ENCODE results near the gene CNTFR. TPM values are rescaled to one million over a fixed set of nuclear protein-coding genes. Genes with fewer than 3 reads are reported as not detected.

Gene CNTFR
- polyA plus RNA-seq, 1 donor from 2014 or later, result not detected

DNA sequence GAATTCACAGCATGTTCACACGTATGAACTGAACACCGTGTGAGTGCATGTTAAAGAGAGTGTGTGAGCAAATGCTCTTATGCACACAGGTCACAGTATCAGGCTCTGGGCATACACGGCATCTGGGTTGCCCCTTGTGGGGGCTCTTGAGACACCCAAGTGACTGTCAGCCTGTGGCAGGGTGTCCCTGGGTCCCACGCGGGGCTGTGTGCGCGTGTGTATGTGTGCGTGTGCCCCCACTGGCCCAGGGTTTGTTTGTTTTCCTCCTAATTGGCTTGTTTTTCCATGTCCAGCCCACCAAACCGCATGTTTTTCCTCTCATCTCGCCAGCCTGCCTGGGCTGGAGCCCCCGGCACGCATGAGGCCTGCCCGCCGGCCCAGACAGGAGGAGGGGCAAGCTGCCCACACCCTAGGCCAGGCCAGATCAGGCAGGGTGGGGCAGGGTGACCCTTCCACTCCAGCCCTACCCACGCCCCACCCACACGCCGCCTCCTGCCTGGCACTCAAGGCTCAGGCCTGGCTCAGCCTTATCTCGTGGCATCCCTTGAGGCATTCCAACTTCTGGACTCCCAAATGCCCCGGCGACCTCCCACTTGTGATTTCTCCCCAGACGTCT, 28.8 kb downstream of the CNTFR start:
- Mint-ChIP-seq H3K36me3 (no peaks in the 10 kb centered on the region), H3K9me3 (peaks cover 0 to 8% (median 2%) of the 10 kb centered on the region in 3 donors), H3K27ac (no peak overlapping the region), H3K27me3 (peaks cover 22% of the 10 kb centered on the region), H3K4me3 (peak overlapping the region in 1 of 4 donors; percentile 49), H3K4me1 (peaks cover 0 to 4% (median 2%) of the 10 kb centered on the region in 3 donors)

- no peak overlapping the region for H3K27ac Mint-ChIP-seq
- no peak overlapping the region for H3K4me3 Mint-ChIP-seq
- H3K36me3 Mint-ChIP-seq, result no peaks in the 10 kb centered on the region
- H3K4me1 Mint-ChIP-seq, result peaks cover 0 to 4% (median 2%) of the 10 kb centered on the region in 3 donors
- H3K9me3 Mint-ChIP-seq, result peaks cover 0 to 8% (median 2%) of the 10 kb centered on the region in 3 donors
- H3K27me3 Mint-ChIP-seq, result peaks cover 17% of the 10 kb centered on the region
These were observed 29.7 kb downstream of the CNTFR start for GRCh38 chr9:34559624-34560455.

DNA sequence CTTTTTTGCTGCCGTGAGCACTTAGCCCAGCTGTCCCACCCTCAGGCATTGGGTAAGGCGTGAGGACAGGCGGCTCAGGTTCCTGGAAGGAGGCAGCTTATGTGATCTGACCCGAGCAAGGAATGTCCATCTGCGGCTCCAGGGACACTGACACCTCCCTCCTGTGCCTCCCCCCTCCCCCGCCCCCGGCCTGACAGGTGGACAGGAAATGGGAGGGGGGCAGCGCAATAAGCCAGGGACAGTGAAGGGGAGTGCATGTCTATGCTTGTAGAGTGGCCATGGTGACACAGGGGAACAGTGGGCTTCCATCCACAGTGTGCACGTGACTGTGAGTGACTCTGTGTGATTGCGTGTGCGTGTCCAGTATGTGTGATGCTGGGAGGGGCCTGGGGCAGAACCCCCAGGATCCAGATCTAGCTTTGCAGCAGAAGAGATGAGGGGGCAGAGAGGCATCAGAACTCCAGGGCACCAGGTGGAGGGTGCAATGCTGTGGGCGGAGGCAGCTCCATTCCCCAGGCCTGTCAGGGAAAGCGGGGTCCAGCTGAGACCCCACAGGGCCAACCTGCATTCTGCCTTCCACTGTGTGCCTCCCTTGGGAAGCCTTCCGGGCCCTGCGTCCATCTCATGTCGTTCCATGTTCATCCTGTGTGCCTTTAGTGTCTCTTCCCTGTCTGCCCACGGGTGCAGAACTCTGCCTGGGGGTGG, 30.5 kb downstream of the CNTFR start:
- H3K4me1 Mint-ChIP-seq, result peaks cover 0 to 5% (median 2%) of the 10 kb centered on the region in 3 donors
- peak overlapping the region in 1 of 3 donors; percentile 63 for H3K27ac Mint-ChIP-seq
- no peak overlapping the region for H3K4me3 Mint-ChIP-seq
- H3K27me3 Mint-ChIP-seq, result peaks cover 21% of the 10 kb centered on the region
- H3K36me3 Mint-ChIP-seq, result no peaks in the 10 kb centered on the region
- H3K9me3 Mint-ChIP-seq, result peaks cover 0 to 8% (median 2%) of the 10 kb centered on the region in 3 donors

DNA sequence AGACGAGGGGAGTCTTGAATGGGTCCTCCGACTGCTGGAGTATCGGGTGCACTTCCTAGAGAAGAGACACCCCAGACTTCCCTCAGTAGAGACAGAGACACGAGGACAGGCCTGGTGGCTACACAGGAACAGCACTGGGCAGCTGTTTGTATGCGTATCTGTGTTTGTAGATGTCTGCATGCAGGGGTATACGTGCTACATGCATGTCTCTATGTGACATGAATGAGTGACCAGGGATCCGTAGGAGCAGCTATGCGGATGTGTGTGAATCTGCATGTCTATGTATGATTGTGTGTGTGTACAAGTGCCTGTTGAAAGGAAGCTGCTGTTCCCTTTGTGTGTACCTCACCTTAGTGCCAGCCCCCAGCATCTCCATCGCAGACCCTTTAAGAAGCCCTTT, 31.2 kb downstream of the CNTFR start:
- Mint-ChIP-seq H3K27ac (no peak overlapping the region), H3K36me3 (no peaks in the 10 kb centered on the region), H3K4me3 (no peak overlapping the region), H3K27me3 (peaks cover 17% of the 10 kb centered on the region), H3K4me1 (peaks cover 0 to 5% (median 2%) of the 10 kb centered on the region in 3 donors), H3K9me3 (peaks cover 0 to 8% (median 2%) of the 10 kb centered on the region in 3 donors)

DNA sequence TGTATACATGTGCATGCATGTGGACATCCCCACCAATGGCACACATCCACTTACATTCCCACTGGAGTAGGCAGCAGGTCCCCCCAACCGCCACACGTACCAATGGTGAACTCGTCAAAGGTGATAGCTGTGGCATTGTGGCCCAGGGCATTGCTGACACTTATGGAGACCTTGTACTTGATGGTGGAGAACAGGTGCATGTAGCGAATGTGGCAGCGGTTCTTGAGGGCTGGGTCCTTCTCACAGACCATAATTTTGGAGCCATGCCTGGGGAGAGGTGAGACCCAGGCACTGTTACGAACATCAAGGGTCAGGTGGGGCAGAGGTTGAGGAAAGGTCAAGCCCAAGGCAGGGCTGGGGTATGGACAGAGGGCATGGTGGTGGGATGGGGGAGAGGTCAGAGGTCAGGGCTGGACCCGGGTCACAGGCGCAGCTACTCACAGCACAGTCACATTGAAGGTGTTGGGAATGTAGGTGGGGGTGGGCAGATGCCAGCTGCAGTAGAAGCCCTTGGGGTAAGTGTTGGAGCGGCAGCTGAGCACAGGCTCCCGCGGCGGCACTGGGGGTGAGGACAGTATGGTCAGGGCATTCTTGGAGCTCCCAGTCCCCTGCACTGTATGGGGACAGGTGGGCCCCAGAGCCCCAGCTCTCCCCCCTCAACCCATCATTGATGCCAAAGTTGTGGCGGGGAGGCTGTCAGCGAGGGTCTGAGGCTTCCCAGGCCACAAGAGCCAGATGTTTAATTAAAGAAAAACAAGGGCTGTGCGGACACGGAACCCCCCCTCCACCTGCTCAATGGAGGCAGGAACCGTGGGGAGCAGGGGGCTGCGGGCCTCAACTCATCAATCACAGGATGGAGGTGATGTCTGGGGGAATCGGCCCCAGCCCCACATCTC, 31.9 kb downstream of the CNTFR start:
- Mint-ChIP-seq H3K27ac (no peak overlapping the region), H3K27me3 (peaks cover 17% of the 10 kb centered on the region), H3K36me3 (no peaks in the 10 kb centered on the region), H3K9me3 (peaks cover 0 to 5% (median 2%) of the 10 kb centered on the region in 3 donors), H3K4me3 (no peak overlapping the region), H3K4me1 (peaks cover 0 to 5% (median 2%) of the 10 kb centered on the region in 3 donors)

GRCh38 chr9:34556949-34557348, 32.6 kb downstream of the CNTFR start:
- H3K4me1 Mint-ChIP-seq, result peaks cover 0 to 5% (median 2%) of the 10 kb centered on the region in 3 donors
- H3K4me3 Mint-ChIP-seq, result no peak overlapping the region
- H3K27me3 Mint-ChIP-seq, result peaks cover 17% of the 10 kb centered on the region
- no peak overlapping the region for H3K27ac Mint-ChIP-seq
- no peaks in the 10 kb centered on the region for H3K36me3 Mint-ChIP-seq
- H3K9me3 Mint-ChIP-seq, result peaks cover 0 to 5% (median 0%) of the 10 kb centered on the region in 3 donors

- no peaks in the 10 kb centered on the region for H3K36me3 Mint-ChIP-seq
- peaks cover 13% of the 10 kb centered on the region for H3K27me3 Mint-ChIP-seq
- H3K27ac Mint-ChIP-seq, result no peak overlapping the region
- no peak overlapping the region for H3K4me3 Mint-ChIP-seq
- peaks cover 0 to 5% (median 2%) of the 10 kb centered on the region in 3 donors for H3K4me1 Mint-ChIP-seq
- peaks cover 0 to 3% (median 0%) of the 10 kb centered on the region in 3 donors for H3K9me3 Mint-ChIP-seq
These were observed 33.5 kb downstream of the CNTFR start for GRCh38 chr9:34555936-34556525.

DNA sequence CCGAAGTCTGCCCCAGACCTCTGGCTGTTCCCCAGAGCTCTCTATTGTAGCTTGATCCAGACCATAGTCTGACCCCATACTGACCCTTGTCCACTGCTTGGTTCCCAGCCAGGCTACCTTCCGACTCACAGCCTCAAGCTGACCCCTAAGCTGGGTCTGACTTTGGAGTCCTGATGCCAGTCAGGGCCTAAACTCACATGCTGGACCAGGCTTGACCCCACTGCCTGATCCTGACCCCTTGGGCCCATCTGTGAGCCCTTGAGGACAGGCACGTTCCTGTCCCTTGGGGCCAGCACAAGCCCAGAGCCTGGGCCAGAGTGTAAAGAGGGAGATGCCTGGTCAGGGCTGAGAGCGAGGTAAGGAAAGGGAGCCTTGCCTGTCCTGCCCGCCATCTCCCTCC, 34.0 kb downstream of the CNTFR start:
- peaks cover 0 to 3% (median 0%) of the 10 kb centered on the region in 3 donors for H3K9me3 Mint-ChIP-seq
- H3K27ac Mint-ChIP-seq, result no peak overlapping the region
- peaks cover 0 to 5% (median 2%) of the 10 kb centered on the region in 3 donors for H3K4me1 Mint-ChIP-seq
- H3K36me3 Mint-ChIP-seq, result no peaks in the 10 kb centered on the region
- peaks cover 13% of the 10 kb centered on the region for H3K27me3 Mint-ChIP-seq
- no peak overlapping the region for H3K4me3 Mint-ChIP-seq

DNA sequence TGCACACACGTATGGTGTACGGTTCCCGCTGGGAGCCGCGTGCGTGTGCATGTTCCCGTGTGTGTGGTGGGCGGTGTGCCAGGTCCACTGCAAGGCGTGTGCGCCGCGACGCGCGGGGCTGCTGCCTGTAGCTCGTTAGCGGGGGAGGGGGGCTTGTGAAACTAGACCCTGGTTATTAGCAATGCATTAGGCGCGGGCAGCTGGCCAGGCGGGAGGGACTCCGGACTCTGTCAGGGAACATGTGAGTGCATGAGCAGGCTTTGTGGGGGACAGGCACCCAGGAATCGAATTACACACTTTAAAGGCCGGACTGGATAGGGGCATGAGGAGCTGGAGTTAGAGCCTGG, 34.5 kb downstream of the CNTFR start:
- Mint-ChIP-seq H3K36me3 (no peaks in the 10 kb centered on the region), H3K27me3 (peaks cover 10% of the 10 kb centered on the region), H3K4me1 (peaks cover 0 to 1% (median 0%) of the 10 kb centered on the region in 3 donors), H3K27ac (no peak overlapping the region), H3K4me3 (no peak overlapping the region), H3K9me3 (peaks cover 0 to 3% (median 0%) of the 10 kb centered on the region in 3 donors)

- Mint-ChIP-seq H3K9me3 (peaks cover 0 to 3% (median 0%) of the 10 kb centered on the region in 3 donors), H3K27me3 (peaks cover 10% of the 10 kb centered on the region), H3K4me3 (no peak overlapping the region), H3K27ac (no peak overlapping the region), H3K4me1 (peaks cover 0 to 1% (median 0%) of the 10 kb centered on the region in 3 donors), H3K36me3 (no peaks in the 10 kb centered on the region)
These were observed 35.1 kb downstream of the CNTFR start for GRCh38 chr9:34554211-34555001.

DNA sequence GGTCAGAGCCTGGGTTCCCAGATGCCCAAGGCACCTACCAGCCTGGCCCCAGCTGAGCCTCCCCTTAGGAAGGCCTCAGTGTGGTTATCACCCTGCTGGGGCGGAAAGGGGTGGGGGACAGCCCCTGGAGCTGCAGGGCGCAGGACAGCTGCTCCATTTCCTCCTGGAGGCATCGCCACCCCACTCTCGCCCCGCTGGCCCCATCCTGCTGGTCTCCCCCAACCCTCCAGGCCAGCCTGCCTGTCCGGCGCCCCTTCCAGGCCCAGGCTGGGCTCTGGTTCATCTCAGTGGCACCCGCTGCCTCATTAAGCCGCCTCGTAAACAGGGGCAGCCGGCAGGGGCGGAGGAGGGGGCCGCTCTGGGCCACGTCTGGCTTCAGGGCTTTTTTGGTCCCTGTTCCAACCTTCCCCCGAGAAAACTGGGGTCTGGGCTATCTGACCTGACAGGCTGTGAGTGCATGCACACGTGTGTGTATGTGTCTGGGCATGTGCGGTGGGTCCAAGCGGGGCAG, 36.0 kb downstream of the CNTFR start:
- Mint-ChIP-seq H3K27me3 (peaks cover 8% of the 10 kb centered on the region), H3K4me1 (peaks cover 0 to 1% (median 0%) of the 10 kb centered on the region in 3 donors), H3K27ac (no peak overlapping the region), H3K4me3 (no peak overlapping the region), H3K36me3 (no peaks in the 10 kb centered on the region), H3K9me3 (peaks cover 0 to 3% (median 0%) of the 10 kb centered on the region in 3 donors)

DNA sequence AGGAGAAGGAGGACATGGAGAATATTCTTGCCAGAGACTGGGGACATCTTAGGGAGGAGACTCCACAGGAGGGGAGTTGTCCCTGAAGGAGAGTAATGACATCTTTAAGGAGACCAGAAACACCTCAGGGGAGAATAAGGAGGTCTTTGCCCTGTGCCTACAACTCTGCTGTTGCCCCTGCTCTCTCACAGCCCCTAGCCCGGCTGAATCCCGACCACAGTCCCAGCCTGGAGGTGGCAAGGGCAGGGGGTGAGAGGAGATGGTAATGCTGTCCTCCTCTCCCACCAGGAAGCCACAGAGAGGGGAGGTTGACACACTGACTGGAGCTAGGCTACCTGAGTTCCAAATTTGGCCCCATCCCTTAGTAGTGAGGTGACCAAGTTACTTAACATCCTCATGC, 36.5 kb downstream of the CNTFR start:
- Mint-ChIP-seq H3K9me3 (no peaks in the 10 kb centered on the region), H3K4me1 (peaks cover 0 to 1% (median 0%) of the 10 kb centered on the region in 3 donors), H3K4me3 (no peak overlapping the region), H3K36me3 (no peaks in the 10 kb centered on the region), H3K27ac (no peak overlapping the region), H3K27me3 (peaks cover 12% of the 10 kb centered on the region)

DNA sequence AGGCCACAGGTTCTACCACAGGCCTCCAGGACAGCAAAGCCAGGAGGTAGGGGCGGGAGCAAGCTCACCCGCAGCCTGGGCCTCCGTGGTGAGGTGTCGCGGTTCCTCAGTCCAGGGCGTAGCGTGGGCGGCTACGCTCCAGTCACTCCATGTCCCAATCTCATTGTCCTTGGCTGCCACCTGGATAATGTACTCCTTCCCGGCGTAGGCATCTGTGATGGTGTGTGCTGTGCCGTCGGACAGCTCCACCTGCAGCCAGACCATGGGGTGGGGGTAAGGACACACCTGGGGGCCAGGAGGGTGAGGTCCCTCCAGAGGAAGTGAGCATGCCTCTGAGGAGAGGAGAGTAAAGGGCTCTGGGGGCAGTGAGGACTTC, 36.9 kb downstream of the CNTFR start:
- H3K4me3 Mint-ChIP-seq, result no peak overlapping the region

More for the DNA sequence above, 36.9 kb downstream of the CNTFR start:
- Mint-ChIP-seq H3K27ac (no peak overlapping the region), H3K36me3 (no peaks in the 10 kb centered on the region), H3K4me1 (peaks cover 0 to 1% (median 0%) of the 10 kb centered on the region in 3 donors), H3K27me3 (peaks cover 11% of the 10 kb centered on the region), H3K9me3 (no peaks in the 10 kb centered on the region)
